H9 (cell line): Measurements from ENCODE around the gene SCARB2. TPM values are rescaled to one million over a fixed set of nuclear protein-coding genes. Genes with fewer than 3 reads are reported as not detected.

ENCODE experiments used
- DNase-seq: peaks from one replicate; pipeline ENCODE4 v3.0.0-alpha.2; 2017
- H2AFZ ChIP-seq: one replicate; pipeline ENCODE4 v1.6.1; 2013; ENCODE audit warnings: mild to moderate bottlenecking, low read length, control low read depth, moderate library complexity
- H2AK5ac ChIP-seq: 2 replicates; pipeline ENCODE4 v1.6.1; 2013; ENCODE audit warnings: low read length, control low read depth, mixed read lengths; ENCODE audit not compliant: insufficient read length
- H2BK120ac ChIP-seq: one replicate; pipeline ENCODE4 v1.6.1; 2013; ENCODE audit warnings: low read depth, mild to moderate bottlenecking, low read length, control low read depth, inconsistent platforms; ENCODE audit not compliant: poor library complexity, severe bottlenecking
- H2BK12ac ChIP-seq: 2 replicates; pipeline ENCODE4 v1.6.1; 2013; ENCODE audit warnings: low read length, control low read depth, mixed read lengths, low read depth; ENCODE audit not compliant: insufficient read length
- H2BK15ac ChIP-seq: 2 replicates; pipeline ENCODE4 v1.6.1; 2013; ENCODE audit warnings: low read depth, low read length, control low read depth
- H2BK20ac ChIP-seq: one replicate; pipeline ENCODE4 v1.6.1; 2013; ENCODE audit warnings: low read depth, mild to moderate bottlenecking, low read length, control low read depth, inconsistent platforms; ENCODE audit not compliant: poor library complexity, severe bottlenecking
- H2BK5ac ChIP-seq: 2 replicates; pipeline ENCODE4 v1.6.1; 2013; ENCODE audit warnings: low read length, control low read depth, mixed read lengths; ENCODE audit not compliant: insufficient read length
- H3K14ac ChIP-seq: 2 replicates; pipeline ENCODE4 v1.6.1; 2013; ENCODE audit warnings: low read length, control low read depth; ENCODE audit not compliant: insufficient read depth
- H3K18ac ChIP-seq: 2 replicates; pipeline ENCODE4 v1.6.1; 2013; ENCODE audit warnings: low read depth, mild to moderate bottlenecking, mixed read lengths, low read length, control low read depth; ENCODE audit not compliant: insufficient read length
- H3K23ac ChIP-seq: 2 replicates; pipeline ENCODE4 v1.6.1; 2013; ENCODE audit warnings: low read length, control low read depth, mixed read lengths, low read depth; ENCODE audit not compliant: insufficient read length
- H3K23me2 ChIP-seq: 2 replicates; pipeline ENCODE4 v1.6.1; 2013; ENCODE audit warnings: low read depth, mild to moderate bottlenecking, mixed read lengths, low read length, control low read depth; ENCODE audit not compliant: insufficient read length, poor library complexity, severe bottlenecking
- H3K27ac ChIP-seq: 2 replicates; pipeline ENCODE4 v1.5.1; 2013; ENCODE audit warnings: low read length, control low read depth, mixed read lengths, low read depth; ENCODE audit not compliant: insufficient read length
- H3K27me3 ChIP-seq: 2 replicates; pipeline ENCODE4 v1.6.1; 2013; ENCODE audit warnings: low read length, control low read depth, inconsistent platforms; ENCODE audit not compliant: insufficient read depth
- H3K4ac ChIP-seq: 2 replicates; pipeline ENCODE4 v1.6.1; 2013; ENCODE audit warnings: low read depth, mild to moderate bottlenecking, control low read depth, inconsistent platforms, low read length, moderate library complexity
- H3K4me1 ChIP-seq: 2 replicates; pipeline ENCODE4 v1.6.1; 2013; ENCODE audit warnings: low read length, control low read depth, inconsistent platforms; ENCODE audit not compliant: insufficient read depth
- H3K4me2 ChIP-seq: 2 replicates; pipeline ENCODE4 v1.6.1; 2013; ENCODE audit warnings: low read length, control low read depth, mixed read lengths; ENCODE audit not compliant: insufficient read length, insufficient read depth
- H3K56ac ChIP-seq: 2 replicates; pipeline ENCODE4 v1.6.1; 2013; ENCODE audit warnings: low read depth, mild to moderate bottlenecking, mixed read lengths, low read length, control low read depth; ENCODE audit not compliant: insufficient read length
- H3K79me1 ChIP-seq: 2 replicates; pipeline ENCODE4 v1.6.1; 2013; ENCODE audit warnings: low read depth, mild to moderate bottlenecking, moderate library complexity, low read length, control low read depth, inconsistent platforms; ENCODE audit not compliant: insufficient read depth, poor library complexity, severe bottlenecking
- H3K79me2 ChIP-seq: 2 replicates; pipeline ENCODE4 v1.6.1; 2013; ENCODE audit warnings: low read length, control low read depth, inconsistent platforms; ENCODE audit not compliant: insufficient read depth
- H3K9ac ChIP-seq: 2 replicates; pipeline ENCODE4 v1.6.1; 2013; ENCODE audit warnings: low read length, control low read depth, mixed read lengths; ENCODE audit not compliant: insufficient read length; ENCODE audit errors: extremely low read depth
- H3K9me3 ChIP-seq: one replicate; pipeline ENCODE4 v1.6.1; 2013; ENCODE audit warnings: low read depth, low read length, inconsistent platforms; ENCODE audit not compliant: control insufficient read depth
- H3T11ph ChIP-seq: one replicate; pipeline ENCODE4 v1.6.1; 2013; ENCODE audit warnings: mild to moderate bottlenecking, low read length, control low read depth, inconsistent platforms
- H4K20me1 ChIP-seq: one replicate; pipeline ENCODE4 v1.6.1; 2013; ENCODE audit not compliant: control insufficient read depth, insufficient read length, insufficient read depth
- H4K5ac ChIP-seq: 2 replicates; pipeline ENCODE4 v1.6.1; 2013; ENCODE audit warnings: low read depth, mild to moderate bottlenecking, mixed read lengths, low read length, control low read depth; ENCODE audit not compliant: insufficient read length
- H4K8ac ChIP-seq: replicated peaks from 2 replicates; pipeline ENCODE4 v1.6.1; 2013; ENCODE audit warnings: low read length, control low read depth, mixed read lengths, low read depth; ENCODE audit not compliant: insufficient read length
- H4K91ac ChIP-seq: 2 replicates; pipeline ENCODE4 v1.6.1; 2013; ENCODE audit warnings: low read depth, mild to moderate bottlenecking, moderate library complexity, mixed read lengths, low read length, control low read depth; ENCODE audit not compliant: insufficient read length
- H3K27ac Mint-ChIP-seq, 3 experiments: 2 replicates in 2 of 3; 3 replicates in 1 of 3; pipeline ENCODE4 v1.8.0; 2020 to 2021; ENCODE audit warnings: mixed read lengths in 3 of 3, mild to moderate bottlenecking in 1 of 3, moderate library complexity in 1 of 3
- H3K27me3 Mint-ChIP-seq: 2 replicates; pipeline ENCODE4 v1.8.0; 2021; ENCODE audit warnings: low read depth, mild to moderate bottlenecking, moderate library complexity, mixed read lengths
- H3K36me3 Mint-ChIP-seq, 3 experiments: 2 replicates in 2 of 3; 3 replicates in 1 of 3; pipeline ENCODE4 v1.8.0; 2020 to 2021; ENCODE audit warnings: low read depth in 3 of 3, mixed read lengths in 3 of 3; ENCODE audit not compliant: insufficient read depth in 1 of 3
- H3K4me1 Mint-ChIP-seq, 2 experiments: 2 replicates each; pipeline ENCODE4 v1.8.0; 2020; ENCODE audit warnings: mixed read lengths in 2 of 2
- H3K4me3 Mint-ChIP-seq, 2 experiments: 2 replicates in 1 of 2; 3 replicates in 1 of 2; pipeline ENCODE4 v1.8.0; 2020 to 2021; ENCODE audit warnings: mild to moderate bottlenecking in 2 of 2, mixed read lengths in 2 of 2, moderate library complexity in 1 of 2
- H3K9me3 Mint-ChIP-seq, 2 experiments: 2 replicates in 1 of 2; 3 replicates in 1 of 2; pipeline ENCODE4 v1.8.0; 2020; ENCODE audit warnings: mild to moderate bottlenecking in 2 of 2, mixed read lengths in 2 of 2, moderate library complexity in 1 of 2
- WGBS: extraction: QIAGEN DNeasy Blood & Tissue Kit; methylation state at CpG from one replicate; pipeline ENCODE4 v1.1.7; 2013; ENCODE audit warnings: missing lambda C conversion rate, low lambda C conversion rate, mixed read lengths; ENCODE audit not compliant: insufficient read length; ENCODE audit errors: extremely low coverage; 5-methylcytosine and 5-hydroxymethylcytosine counted together
- total RNA-seq: library from RNA; stranded (reverse); gene quantifications from 2 replicates; pipeline ENCODE4 v1.2.1, GENCODE V29; 2021
- TF ChIP-seq, protein P1 (sequence below): fragments of 200-600 bp; sonication (generic); conservative IDR thresholded peaks from 3 replicates; pipeline ENCODE4 v1.8.0; 2021; ENCODE audit warnings: antibody characterized with exemption, mild to moderate bottlenecking

SCARB2 gene
- total RNA-seq, 1 experiment from 2014 or later: 36.4 TPM

DNA sequence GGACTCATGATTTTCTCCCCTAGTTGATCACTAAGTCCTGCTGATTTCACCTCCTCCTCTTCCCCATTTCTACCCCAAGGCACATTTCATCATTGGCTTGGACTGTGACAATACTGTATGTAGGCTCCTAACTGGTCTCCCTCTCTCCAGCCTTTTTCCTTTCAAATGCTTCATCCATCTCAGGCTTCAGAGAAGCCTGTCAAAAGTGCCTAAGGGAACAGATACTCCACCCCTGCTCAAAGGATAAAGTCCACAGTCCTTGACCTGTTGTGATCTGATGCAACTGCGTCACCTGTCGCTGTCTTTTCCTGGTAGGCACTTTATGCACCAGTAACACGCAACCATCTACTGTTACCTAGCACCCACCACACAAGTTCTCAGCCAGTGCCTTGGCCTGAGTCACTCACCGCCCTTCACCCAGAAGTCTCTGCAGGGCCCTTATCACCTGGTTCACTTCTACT, 12.8 kb downstream of the SCARB2 start:
- Mint-ChIP-seq H3K9me3 (no peaks in the 10 kb centered on the region), H3K36me3 (0 out of 7 replicates have a peak, but pooled peaks cover 0 to 2% (median 0%) of the 10 kb centered on the region in 3 experiments), H3K4me3 (no peak overlapping the region), H3K4me1 (peaks cover 22 to 26% of the 10 kb centered on the region in 2 experiments), H3K27me3 (no peaks in the 10 kb centered on the region), H3K27ac (peak overlapping the region; percentile 33 to 57 (median 40); a peak in 4 of 7 replicates)
- Histone ChIP-seq H3K56ac (no peak overlapping the region), H4K20me1 (no peaks in the 10 kb centered on the region), H3K27ac (no peak overlapping the region), H3K27me3 (no peaks in the 10 kb centered on the region), H4K91ac (no peak overlapping the region), H3K4me1 (peaks cover 2% of the 10 kb centered on the region; the same call in 1 of the 2 replicates), H3K79me1 (peaks cover 7% of the 10 kb centered on the region), H2AFZ (no peak overlapping the region), H3K18ac (no peak overlapping the region), H3K4ac (no peak overlapping the region), H2BK20ac (no peak overlapping the region), H3K23me2 (no peaks in the 10 kb centered on the region), H2BK120ac (no peak overlapping the region), H3K9ac (no peak overlapping the region), H3K14ac (no peak overlapping the region), H2BK15ac (no peak overlapping the region), H3K79me2 (no peaks in the 10 kb centered on the region; the same call in 1 of the 2 replicates), H2BK5ac (no peak overlapping the region), H3K23ac (no peak overlapping the region), H3K4me2 (no peak overlapping the region), H2BK12ac (no peak overlapping the region), H2AK5ac (no peak overlapping the region), H3T11ph (no peak overlapping the region), H4K8ac (no peak overlapping the region), H3K9me3 (no peaks in the 10 kb centered on the region), H4K5ac (no peak overlapping the region)
- no CpG with 5 or more reads among the region's 4 CpGs for WGBS
- TF ChIP-seq, protein P1, sequence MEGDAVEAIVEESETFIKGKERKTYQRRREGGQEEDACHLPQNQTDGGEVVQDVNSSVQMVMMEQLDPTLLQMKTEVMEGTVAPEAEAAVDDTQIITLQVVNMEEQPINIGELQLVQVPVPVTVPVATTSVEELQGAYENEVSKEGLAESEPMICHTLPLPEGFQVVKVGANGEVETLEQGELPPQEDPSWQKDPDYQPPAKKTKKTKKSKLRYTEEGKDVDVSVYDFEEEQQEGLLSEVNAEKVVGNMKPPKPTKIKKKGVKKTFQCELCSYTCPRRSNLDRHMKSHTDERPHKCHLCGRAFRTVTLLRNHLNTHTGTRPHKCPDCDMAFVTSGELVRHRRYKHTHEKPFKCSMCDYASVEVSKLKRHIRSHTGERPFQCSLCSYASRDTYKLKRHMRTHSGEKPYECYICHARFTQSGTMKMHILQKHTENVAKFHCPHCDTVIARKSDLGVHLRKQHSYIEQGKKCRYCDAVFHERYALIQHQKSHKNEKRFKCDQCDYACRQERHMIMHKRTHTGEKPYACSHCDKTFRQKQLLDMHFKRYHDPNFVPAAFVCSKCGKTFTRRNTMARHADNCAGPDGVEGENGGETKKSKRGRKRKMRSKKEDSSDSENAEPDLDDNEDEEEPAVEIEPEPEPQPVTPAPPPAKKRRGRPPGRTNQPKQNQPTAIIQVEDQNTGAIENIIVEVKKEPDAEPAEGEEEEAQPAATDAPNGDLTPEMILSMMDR: no peak
- no peak for DNase-seq
